ENCODE results near the gene MEN1.

DNA sequence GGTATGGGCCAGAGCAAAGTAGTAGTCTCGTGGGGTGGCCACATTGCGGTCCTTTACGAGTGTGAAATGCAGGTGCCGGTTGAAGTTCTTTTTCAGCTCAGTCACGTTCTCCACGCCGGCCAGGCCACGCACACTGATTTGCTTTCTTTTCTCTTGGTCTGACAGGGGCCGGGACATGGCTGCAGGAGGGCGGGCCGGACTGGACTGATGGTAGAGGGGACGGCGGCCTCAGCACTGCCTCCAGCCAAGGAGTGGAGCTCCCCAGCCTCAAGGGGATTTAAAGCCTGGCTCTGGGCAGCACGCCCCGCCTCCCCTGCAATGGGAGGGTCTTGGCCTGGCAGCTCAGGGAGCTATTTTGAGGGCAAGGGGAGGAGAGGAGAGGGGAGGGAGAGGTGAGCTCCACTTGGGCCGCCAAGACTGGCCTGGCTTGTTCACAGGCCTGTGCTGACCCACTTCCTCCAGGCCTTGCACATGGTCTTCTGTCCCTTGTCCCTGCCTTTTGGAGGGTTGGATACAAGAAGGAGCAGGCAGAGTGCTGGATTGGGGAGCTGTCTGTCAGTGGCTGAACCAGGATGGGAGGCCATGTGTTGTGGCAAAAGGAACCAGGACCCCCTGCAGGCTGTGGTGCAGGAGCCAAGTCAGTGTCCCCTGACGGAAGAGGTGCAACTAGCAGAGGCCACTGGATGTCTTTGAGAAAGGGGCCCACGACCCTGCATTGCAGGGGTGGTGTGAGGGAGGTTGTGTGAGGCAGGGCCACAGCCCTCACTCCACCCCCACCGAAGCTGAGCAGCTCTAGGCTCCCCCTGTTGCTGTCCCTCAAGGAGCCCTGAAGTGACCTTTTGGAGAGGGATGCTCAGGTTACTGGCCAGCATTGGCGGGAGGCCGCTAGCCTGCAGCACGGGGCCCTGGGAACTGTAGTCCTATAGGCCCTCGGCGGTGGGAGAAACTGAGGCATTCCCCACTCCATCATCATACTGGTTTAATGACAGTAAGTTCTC lies 50.3 kb downstream of the MEN1 start, which contains the start of gene PYGM:
- TF ChIP-seq POLR2A (IDR thresholded peaks at IDR 0.05) (peak; percentile 37 to 44), POLR2AphosphoS5 (IDR thresholded peaks at IDR 0.05) (peak; percentile 37 to 88 (median 74)), EP300 (IDR thresholded peaks at IDR 0.05) (no peak)
